PC-3 (cell line): ENCODE measurements around the gene GPR143. TPM values are rescaled to one million over a fixed set of nuclear protein-coding genes. Genes with fewer than 3 reads are reported as not detected.

Experiments used
- ATAC-seq: fragments of 200-7000 bp; cut with Tn5 transposase; 2 replicates; pipeline ENCODE4 v1.9.1; 2020; ENCODE audit warnings: mild to moderate bottlenecking, moderate library complexity
- BruUV-seq: library from RNA; stranded (reverse); fragments of 400-500 nt; replicated peaks from 2 replicates; lab custom pipeline; 2021; lab: Mats Ljungman, UMichigan
- CTCF ChIA-PET: fragments of 300-600 bp; sonication (Branson Sonifier 250); formaldehyde crosslinking; loops from one replicate; lab custom pipeline; 2022; ENCODE audit warnings: antibody characterized with exemption; lab: Charles Lee
- POLR2A ChIA-PET: fragments of 300-600 bp; sonication (Branson Sonifier 250); formaldehyde crosslinking; loops from one replicate; lab custom pipeline; 2022; ENCODE audit warnings: antibody characterized with exemption; ENCODE audit not compliant: unreplicated experiment; lab: Charles Lee
- DNase-seq: peaks from one replicate; pipeline ENCODE4 v3.0.0-alpha.2; 2015
- H2AFZ ChIP-seq: fragments of 300-600 bp; sonication (generic); 2 replicates; pipeline ENCODE4 v1.6.0; 2016; ENCODE audit warnings: antibody characterized with exemption, low read length
- H3F3A ChIP-seq: fragments of 300-600 bp; sonication (generic); one replicate; pipeline ENCODE4 v1.6.0; 2017; ENCODE audit warnings: antibody characterized with exemption, low read length, control low read depth, mild to moderate bottlenecking; ENCODE audit not compliant: unreplicated experiment
- H3K27ac ChIP-seq: fragments of 300-600 bp; sonication (generic); 2 replicates; pipeline ENCODE4 v1.5.1; 2016; ENCODE audit warnings: mild to moderate bottlenecking, low read length
- H3K27me3 ChIP-seq: fragments of 300-600 bp; sonication (generic); 2 replicates; pipeline ENCODE4 v1.6.1; 2016; ENCODE audit warnings: low read length, mixed read lengths
- H3K36me3 ChIP-seq: fragments of 300-600 bp; sonication (generic); 2 replicates; pipeline ENCODE4 v1.6.1; 2016; ENCODE audit warnings: low read depth, mixed run types, low read length, mixed read lengths
- H3K4me1 ChIP-seq: fragments of 300-600 bp; sonication (generic); 2 replicates; pipeline ENCODE4 v1.5.1; 2016; ENCODE audit warnings: low read length; ENCODE audit not compliant: insufficient read depth
- H3K4me2 ChIP-seq: fragments of 300-600 bp; sonication (generic); 2 replicates; pipeline ENCODE4 v1.6.0; 2016; ENCODE audit warnings: low read length
- H3K4me3 ChIP-seq: fragments of 300-600 bp; sonication (generic); 2 replicates; pipeline ENCODE4 v1.5.1; 2016; ENCODE audit warnings: mild to moderate bottlenecking, low read length, mixed read lengths
- H3K79me2 ChIP-seq: fragments of 300-600 bp; sonication (generic); 2 replicates; pipeline ENCODE4 v1.6.1; 2017; ENCODE audit warnings: low read length, mixed read lengths
- H3K9ac ChIP-seq: fragments of 300-600 bp; sonication (generic); 2 replicates; pipeline ENCODE4 v1.6.0; 2016; ENCODE audit warnings: mild to moderate bottlenecking, low read length
- H3K9me2 ChIP-seq: fragments of 300-600 bp; sonication (generic); replicated peaks from 2 replicates; pipeline ENCODE4 v1.6.1; 2016; ENCODE audit warnings: mixed run types, low read length, mixed read lengths
- H3K9me3 ChIP-seq: fragments of 300-600 bp; sonication (generic); 2 replicates; pipeline ENCODE4 v1.6.1; 2016; ENCODE audit warnings: low read length, mixed read lengths
- H4K20me1 ChIP-seq: fragments of 300-600 bp; sonication (generic); 2 replicates; pipeline ENCODE4 v1.6.1; 2016; ENCODE audit warnings: low read length, mixed read lengths
- CTCF ChIP-seq: fragments of 300-600 bp; sonication (generic); conservative IDR thresholded peaks from 2 replicates; pipeline ENCODE4 v1.5.1; 2017; ENCODE audit warnings: antibody characterized with exemption, low read depth, mild to moderate bottlenecking, low read length
- EZH2 ChIP-seq: fragments of 300-600 bp; sonication (generic); IDR thresholded peaks from one replicate; pipeline ENCODE4 v1.6.1; 2017; ENCODE audit warnings: antibody characterized with exemption, mild to moderate bottlenecking, low read length; ENCODE audit not compliant: unreplicated experiment
- EZH2phosphoT487 ChIP-seq: fragments of 300-600 bp; sonication (generic); IDR thresholded peaks from 2 replicates; pipeline ENCODE4 v1.6.1; 2018; ENCODE audit warnings: mild to moderate bottlenecking, antibody characterized with exemption, low read length, borderline replicate concordance
- intact Hi-C: fragments of 100-400 bp; cut with micrococcal nuclease; formaldehyde crosslinking; loops from 2 replicates; pipeline ENCODE4 v1.9.0; 2023
- total RNA-seq: library from RNA; depleted of rRNA; stranded (reverse); fragments of >200 nt; gene quantifications from 2 replicates; pipeline ENCODE4 v1.2.3, GENCODE V29; 2014

Gene GPR143
- total RNA-seq, 1 experiment from 2014 or later = 0.47 TPM

- H3K4me3 ChIP-seq = no peak overlapping the region
- ChIA-PET POLR2A (no interaction called here), CTCF (interaction anchor here (0.5 kb wide), 1 partner anchor 212 kb away, joined by 3 read pairs; no protein-coding TSS in a partner anchor)
- no peak overlapping the region for H2AFZ ChIP-seq
- H4K20me1 ChIP-seq = no peaks in the 10 kb centered on the region
- H3K9me3 ChIP-seq = no peaks in the 10 kb centered on the region
- H3K9ac ChIP-seq = no peak overlapping the region
- no peak for ATAC-seq
- no peaks in the 10 kb centered on the region for H3K9me2 ChIP-seq
- TF ChIP-seq EZH2phosphoT487 (no peak), CTCF (no peak), EZH2 (no peak)
- H3K27me3 ChIP-seq = no peaks in the 10 kb centered on the region
- no peaks in the 10 kb centered on the region for H3K4me1 ChIP-seq
- H3K27ac ChIP-seq = no peak overlapping the region
- no peak overlapping the region for H3K4me2 ChIP-seq
- intact Hi-C loops = loop anchor here (10.0 kb wide), 3 partner anchors 236 to 956 kb away; partner anchors contain the start of gene TBL1X
- H3K79me2 ChIP-seq = no peaks in the 10 kb centered on the region
- H3K36me3 ChIP-seq = peaks cover 7% of the 10 kb centered on the region
- BruUV-seq = no TSS peak
- H3F3A ChIP-seq = no peaks in the 10 kb centered on the region
- no peak for DNase-seq
These were observed 65.1 kb downstream of the GPR143 start for GRCh38 chrX:9700555-9700954.

- Histone ChIP-seq H3K4me1 (no peaks in the 10 kb centered on the region), H3K27ac (no peak overlapping the region), H3K4me3 (no peak overlapping the region), H3K27me3 (no peaks in the 10 kb centered on the region), H2AFZ (no peak overlapping the region), H3K9ac (no peak overlapping the region), H4K20me1 (no peaks in the 10 kb centered on the region), H3K4me2 (no peak overlapping the region), H3K9me2 (no peaks in the 10 kb centered on the region), H3K9me3 (no peaks in the 10 kb centered on the region), H3K36me3 (peaks cover 7% of the 10 kb centered on the region), H3F3A (no peaks in the 10 kb centered on the region), H3K79me2 (no peaks in the 10 kb centered on the region)
- ChIA-PET POLR2A (no interaction called here), CTCF (no interaction called here)
- intact Hi-C loops = no loop called here
- no peak for TF ChIP-seq EZH2
- TF ChIP-seq EZH2phosphoT487 = no peak
- no peak for TF ChIP-seq CTCF
- ATAC-seq (no peak), DNase-seq (no peak)
- no TSS peak for BruUV-seq
These were observed 67.1 kb downstream of the GPR143 start for GRCh38 chrX:9698576-9698975.

- H3K9me2 ChIP-seq = no peaks in the 10 kb centered on the region
- peaks cover under 1% of the 10 kb centered on the region for H3K36me3 ChIP-seq
- no peak overlapping the region for H3K9ac ChIP-seq
- no peaks in the 10 kb centered on the region for H3F3A ChIP-seq
- no peak overlapping the region for H3K4me2 ChIP-seq
- TF ChIP-seq CTCF (no peak), EZH2phosphoT487 (no peak), EZH2 (no peak)
- no TSS peak for BruUV-seq
- no peaks in the 10 kb centered on the region for H3K4me1 ChIP-seq
- ChIA-PET POLR2A (no interaction called here), CTCF (no interaction called here)
- no peak overlapping the region for H3K27ac ChIP-seq
- no peak overlapping the region for H3K4me3 ChIP-seq
- no peaks in the 10 kb centered on the region for H3K9me3 ChIP-seq
- H3K79me2 ChIP-seq = no peaks in the 10 kb centered on the region
- H3K27me3 ChIP-seq = no peaks in the 10 kb centered on the region
- ATAC-seq = no peak
- no peaks in the 10 kb centered on the region for H4K20me1 ChIP-seq
- intact Hi-C loops = no loop called here
- DNase-seq = no peak
- no peak overlapping the region for H2AFZ ChIP-seq
These were observed 72.2 kb downstream of the GPR143 start for GRCh38 chrX:9693307-9694001.
